Thyroid gland (tissue), 4 donors: ENCODE data around the gene HS6ST1.

ENCODE experiments used
- POLR2A ChIP-seq, 2 donors: fragments of 450-650 bp; IDR thresholded peaks; one replicate each; pipeline ENCODE4 v1.6.1; 2017; ENCODE audit warnings: antibody characterized with exemption in 2 of 2, mild to moderate bottlenecking in 2 of 2, moderate library complexity in 1 of 2
- TF ChIP-seq, protein P1 (sequence below), 6 experiments: fragments of 200-600 bp in 3 of 6; fragments of 450-650 bp in 3 of 6; sonication (generic) in 3 of 6; IDR thresholded peaks; one replicate each; pipeline ENCODE4 v1.5.1; 2016 to 2019; ENCODE audit warnings: antibody characterized with exemption in 6 of 6, mild to moderate bottlenecking in 2 of 6, inconsistent platforms in 1 of 6, moderate library complexity in 1 of 6

- TF ChIP-seq, protein P1, sequence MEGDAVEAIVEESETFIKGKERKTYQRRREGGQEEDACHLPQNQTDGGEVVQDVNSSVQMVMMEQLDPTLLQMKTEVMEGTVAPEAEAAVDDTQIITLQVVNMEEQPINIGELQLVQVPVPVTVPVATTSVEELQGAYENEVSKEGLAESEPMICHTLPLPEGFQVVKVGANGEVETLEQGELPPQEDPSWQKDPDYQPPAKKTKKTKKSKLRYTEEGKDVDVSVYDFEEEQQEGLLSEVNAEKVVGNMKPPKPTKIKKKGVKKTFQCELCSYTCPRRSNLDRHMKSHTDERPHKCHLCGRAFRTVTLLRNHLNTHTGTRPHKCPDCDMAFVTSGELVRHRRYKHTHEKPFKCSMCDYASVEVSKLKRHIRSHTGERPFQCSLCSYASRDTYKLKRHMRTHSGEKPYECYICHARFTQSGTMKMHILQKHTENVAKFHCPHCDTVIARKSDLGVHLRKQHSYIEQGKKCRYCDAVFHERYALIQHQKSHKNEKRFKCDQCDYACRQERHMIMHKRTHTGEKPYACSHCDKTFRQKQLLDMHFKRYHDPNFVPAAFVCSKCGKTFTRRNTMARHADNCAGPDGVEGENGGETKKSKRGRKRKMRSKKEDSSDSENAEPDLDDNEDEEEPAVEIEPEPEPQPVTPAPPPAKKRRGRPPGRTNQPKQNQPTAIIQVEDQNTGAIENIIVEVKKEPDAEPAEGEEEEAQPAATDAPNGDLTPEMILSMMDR (IDR thresholded peaks at IDR 0.05) = peak; percentile 51 to 95 (median 77)
- peak in 1 of 2 donors; percentile 31 for TF ChIP-seq POLR2A (IDR thresholded peaks at IDR 0.05)
These were observed 85.5 kb downstream of the HS6ST1 start for GRCh38 chr2:128232965-128233789.
